ENCODE data around the gene EXOC8.
"Not testable (repeated sequence)": the region's sequence is repeated elsewhere in the genome, so short reads cannot be mapped to it uniquely, and the experiment has no call there.

The EXOC8 gene

DNA sequence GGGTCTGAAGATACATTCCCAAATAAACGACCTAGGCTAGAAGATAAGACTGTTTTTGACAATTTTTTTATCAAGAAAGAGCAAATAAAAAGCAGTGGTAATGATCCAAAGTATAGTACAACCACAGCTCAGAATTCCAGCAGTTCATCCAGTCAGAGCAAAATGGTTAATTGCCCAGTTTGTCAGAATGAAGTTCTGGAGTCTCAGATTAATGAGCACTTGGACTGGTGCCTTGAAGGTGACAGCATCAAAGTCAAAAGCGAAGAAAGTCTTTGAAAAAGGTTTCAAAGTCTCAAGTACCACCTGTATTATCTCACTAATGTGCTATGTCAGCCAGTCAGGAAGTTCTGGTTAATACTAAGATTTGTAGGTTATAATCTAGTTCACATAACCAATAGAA, 15.4 kb upstream of the EXOC8 start:
- no peak for DNase-seq

DNA sequence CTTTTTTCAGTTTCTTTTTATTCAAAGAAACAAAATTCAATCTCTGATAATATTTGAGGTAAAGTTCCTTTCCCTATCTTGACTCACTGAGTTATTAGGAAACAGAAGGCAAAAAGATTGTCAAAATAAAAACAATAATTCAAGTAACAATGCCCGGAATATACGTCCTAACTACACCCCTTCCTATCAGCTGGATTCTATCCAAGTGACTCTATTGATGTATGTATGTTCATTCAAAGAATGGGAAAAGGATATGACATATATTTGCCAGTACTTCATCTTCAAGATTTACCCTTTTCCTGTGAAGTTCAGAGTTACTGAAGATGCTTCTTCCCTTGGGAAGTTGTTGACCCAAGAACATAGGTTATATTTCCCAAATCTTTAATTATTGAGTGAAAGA, 14.2 kb upstream of the EXOC8 start:
- no peak for DNase-seq

DNA sequence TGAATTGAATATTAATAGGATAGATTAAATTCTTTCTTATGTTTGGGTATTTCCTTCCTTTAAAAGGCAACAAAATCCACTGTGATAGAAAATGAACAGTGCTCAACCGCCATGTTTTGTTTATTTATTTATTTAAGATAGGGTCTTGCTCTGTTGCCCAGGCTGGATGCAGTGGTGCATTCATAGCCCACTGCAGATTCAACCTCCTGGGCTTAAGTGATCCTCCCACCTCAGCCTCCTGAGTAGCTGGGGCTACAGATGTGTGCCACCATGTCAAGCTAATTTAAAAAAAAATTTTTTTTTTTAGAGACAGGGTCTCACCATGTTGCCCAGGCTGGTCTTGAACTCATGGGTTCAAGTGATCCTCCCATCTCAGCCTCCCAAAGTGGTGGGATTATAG, 11.2 kb upstream of the EXOC8 start:
- DNase-seq, result not testable (repeated sequence)

DNA sequence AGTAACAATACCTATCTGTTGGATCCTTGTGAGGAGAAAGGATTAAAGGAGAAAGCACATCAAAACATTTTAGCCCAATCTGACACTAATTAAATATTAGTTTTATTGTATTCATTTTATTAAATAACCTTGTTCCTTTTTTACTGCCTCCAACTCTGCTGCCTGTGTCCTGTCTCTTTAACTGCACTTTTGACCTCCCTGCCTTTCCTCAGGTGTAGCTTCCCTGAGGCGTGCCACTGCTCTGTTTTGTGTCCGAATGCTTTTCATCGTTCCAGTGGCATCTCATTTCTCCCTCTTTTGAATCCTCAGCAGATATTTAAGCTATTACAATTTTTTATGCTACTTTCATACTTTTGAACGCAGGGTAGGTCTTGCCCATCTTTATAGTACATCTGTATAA, 10.8 kb upstream of the EXOC8 start:
- DNase-seq, result no peak

DNA sequence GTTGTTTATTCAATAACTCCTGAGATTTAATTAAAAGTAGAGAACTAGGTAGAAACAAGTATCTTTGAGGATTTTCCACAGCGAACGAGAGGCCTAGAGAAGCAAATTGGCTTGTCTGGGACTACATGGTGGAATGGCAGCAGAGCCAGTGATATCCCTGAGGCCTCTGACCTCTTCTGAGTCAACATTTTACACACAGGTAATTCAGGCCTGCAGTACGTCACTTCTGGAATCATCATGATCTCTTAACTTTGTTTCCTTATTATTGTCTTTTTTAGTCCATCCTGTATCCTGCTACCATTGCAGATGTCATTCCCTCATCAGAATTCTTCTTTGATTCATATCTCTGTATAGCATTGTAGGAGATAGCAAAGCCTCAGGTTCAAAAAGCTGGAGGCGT, 10.3 kb upstream of the EXOC8 start:
- no peak for DNase-seq

DNA sequence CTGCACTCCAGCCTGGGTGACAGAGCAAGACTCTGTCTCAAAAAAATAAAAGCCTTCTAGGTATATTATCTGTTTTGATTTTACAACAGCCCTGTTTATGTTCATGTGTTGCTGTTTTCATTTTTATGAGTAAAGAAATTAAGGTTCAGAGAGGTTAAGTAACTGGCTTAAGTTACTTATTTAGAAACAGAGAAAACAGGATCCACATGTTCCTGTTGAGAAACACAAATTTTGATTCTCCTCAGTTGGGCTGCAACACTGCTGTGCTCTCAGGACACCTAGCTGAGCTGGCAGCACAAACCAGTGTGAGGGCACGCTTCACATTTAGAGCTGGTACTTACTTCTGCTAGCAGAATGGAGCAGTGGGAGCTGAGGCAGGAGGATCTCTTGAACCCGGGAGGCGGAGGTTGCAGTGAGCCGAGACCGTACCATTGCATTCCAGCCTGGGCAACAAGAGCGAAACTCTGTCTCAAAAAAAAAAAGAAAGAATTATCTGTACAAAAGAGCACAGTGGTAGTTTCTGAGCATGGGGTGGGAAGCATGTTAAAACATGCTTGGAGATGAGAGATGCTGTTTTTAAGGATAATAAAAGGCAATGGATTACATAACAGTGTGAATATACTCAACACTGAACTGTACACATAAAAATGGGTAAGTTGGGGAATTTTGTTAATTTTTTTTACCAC, 2.8 kb upstream of the EXOC8 start:
- no peak for DNase-seq

DNA sequence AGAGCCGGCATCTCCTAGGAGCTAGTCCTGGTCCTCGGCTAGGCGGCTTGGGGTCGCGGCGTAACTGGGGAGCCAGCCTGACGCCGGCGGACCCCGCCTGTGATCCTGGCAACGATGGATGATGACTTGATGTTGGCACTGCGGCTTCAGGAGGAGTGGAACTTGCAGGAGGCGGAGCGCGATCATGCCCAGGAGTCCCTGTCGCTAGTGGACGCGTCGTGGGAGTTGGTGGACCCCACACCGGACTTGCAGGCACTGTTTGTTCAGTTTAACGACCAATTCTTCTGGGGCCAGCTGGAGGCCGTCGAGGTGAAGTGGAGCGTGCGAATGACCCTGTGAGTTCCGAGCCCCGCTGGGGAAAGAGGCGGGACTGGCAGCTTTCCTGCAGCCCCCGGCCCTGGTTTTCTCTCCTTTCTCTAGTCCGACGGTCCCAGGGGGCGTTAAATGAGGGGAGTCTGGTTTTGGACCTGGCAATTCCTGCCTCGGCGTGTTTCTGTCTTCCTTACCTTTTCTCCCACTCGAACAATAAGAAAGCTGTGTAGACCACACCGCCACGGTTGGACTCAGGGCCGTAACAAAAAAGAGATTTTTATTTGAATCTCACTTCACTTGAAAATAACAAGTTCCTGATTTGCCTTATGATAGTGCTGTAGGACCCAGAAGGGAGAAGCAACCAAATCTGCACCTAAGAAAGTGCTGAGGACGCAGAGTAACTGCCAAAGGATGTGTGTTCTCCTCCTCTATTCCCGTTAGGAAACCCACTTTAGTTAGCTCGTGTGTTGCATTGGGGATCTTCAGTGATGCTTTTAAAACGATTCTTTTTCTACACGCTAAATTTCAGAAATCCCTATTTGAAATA, 847 bp upstream of the EXOC8 start, which contains the start of gene SPRTN:
Gene SPRTN (plus strand): TSS at position 24 of the 859 bp plus-strand sequence. CDS start 91 bp downstream, at position 115.
- DNase-seq, result no peak

DNA sequence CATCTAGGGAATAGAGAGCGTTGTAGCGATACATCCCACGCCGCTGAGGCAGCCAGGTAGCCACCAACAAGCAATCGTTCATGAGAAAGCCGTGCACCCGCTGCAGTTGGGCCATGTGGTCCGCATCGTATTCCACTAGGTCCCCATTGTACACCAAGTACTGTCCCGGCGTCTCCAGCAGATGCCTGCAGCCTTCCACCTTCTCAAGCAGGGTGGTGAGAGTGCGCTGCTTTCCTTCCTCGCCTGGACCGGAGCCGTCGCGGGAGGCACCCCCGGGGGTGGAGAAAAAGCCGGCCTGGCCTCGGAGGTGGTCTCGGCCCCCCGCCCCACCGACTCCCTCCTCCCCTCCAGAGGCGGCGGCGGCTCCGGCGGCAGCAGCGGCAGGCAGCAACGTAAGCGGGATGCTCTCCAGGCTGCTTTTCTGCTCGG, 595 bp downstream of the EXOC8 start:
- no peak for DNase-seq

DNA sequence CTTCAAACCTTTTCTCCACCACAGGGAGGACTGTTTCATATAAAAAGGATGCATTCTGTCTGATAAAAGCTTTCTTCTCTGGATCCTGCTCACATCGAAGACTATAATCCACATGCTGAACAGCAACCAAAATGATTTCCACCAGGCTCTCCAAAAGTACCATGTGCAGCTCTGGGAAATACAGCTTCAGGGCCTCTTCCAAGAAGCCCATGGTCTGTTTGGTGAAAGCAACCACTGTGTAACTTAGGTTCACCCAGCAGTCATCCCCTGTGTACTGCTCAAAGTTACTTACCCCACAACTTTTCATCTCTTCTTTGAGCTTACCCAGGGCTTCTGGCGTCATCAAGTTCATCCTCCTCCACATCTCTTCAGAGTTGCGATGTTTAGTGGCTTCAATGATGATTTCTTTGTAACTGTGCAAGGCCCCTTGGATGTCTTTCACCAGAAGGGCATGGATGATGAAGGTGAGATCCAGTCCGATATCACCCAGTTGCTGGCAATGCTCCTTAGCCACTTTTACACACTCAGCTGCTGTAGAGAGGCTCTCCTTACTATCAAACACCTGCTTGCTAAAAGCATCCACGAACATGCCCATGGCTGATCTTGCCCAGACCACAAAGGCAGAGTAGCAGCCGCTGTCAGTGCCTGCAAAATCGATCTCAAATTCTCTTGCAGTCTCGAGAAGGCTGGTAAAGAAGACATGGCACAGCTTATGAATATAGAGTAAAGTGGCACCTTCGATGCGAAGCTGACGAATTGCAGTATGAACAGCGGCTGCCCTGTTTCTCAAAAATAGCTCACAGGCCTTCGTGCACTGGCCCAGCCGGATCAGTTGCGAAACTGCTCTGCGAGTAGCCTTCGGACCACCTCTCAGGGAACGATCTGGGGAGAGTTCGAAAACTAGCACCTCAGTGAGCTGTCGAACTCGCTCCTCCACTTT, 1.7 kb downstream of the EXOC8 start:
- DNase-seq, result no peak

DNA sequence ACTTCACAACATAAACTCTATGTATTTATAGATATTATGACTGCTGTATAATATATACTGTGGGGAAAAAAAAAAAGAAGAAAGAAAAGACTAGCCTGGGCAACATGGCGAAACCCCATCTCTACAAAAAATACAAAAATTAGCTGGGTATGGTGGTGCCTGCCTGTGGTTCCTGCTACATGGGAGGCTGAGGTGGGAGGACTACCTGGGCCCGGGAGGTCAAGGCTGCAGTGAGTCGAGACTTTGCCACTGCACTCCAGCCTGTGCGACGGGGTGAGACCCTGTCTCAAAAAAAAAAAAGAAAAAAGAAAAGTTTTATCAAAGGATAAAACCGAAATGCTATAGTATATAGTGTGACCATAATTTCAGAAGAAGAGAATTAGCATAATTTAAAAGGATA, 2.7 kb downstream of the EXOC8 start:
- DNase-seq, result no peak

DNA sequence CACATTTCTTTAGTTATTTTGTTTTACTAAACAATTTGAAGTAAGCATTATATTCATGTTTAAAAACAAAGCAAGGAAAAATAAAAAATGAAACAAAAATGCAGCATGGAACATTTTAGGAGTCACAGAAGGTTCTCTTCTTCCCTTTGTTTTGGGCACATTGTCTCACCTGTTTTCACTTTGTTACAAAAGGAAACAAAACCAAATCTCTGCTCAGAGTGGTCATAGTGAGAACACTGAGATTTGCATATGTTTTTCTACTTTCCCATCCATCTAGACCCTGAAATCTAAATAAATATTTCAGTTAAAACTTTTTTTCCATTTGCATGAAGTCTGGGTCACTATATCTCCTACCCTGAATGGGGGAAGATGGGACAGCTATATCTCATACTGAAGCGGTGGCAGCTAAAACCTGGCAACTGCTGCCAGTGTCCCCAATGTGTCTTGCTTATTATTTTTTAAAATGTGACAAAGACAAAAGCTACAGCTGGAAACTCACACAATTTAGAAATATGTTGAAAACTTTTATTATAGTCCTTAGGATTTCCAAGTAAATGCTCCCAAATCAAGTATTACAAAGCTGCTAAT, 3.5 kb downstream of the EXOC8 start:
- no peak for DNase-seq

DNA sequence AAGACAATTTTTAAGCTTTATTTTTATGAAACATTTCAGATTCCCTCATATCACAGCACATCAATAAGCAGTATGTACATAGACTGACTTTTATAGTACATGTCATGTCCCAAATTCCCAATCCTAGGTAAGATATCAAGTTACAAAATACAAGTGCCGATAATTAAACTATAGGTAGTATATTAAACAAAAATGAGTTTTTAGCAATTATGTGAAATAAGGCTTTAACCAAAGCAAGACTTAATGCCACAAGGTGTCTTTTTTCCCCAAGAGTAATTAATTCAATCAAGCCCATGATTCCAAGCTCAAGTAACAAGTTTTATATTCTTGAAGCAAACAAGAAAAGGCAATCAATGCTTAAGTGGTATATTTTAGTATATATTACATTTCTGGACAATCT, 4.9 kb downstream of the EXOC8 start:
- DNase-seq, result no peak

DNA sequence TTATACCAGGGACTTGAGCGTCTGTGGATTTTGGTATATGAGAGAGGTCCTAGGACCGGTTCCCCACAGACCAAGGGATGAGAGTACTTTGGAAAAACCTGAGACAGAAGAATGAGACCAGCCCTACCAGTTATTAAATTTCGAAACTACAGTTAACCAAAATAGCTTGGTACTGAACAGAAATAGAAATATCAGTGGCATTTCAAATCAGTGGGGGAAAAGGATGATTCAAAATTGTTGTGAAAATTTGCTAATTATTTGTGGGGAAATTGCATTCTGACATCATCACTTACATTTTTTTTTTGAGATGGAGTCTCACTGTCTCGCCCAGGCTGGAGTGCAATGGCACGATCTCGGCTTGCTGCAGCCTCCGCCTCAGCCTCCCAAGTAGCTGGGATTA, 8.2 kb downstream of the EXOC8 start:
- no peak for DNase-seq

DNA sequence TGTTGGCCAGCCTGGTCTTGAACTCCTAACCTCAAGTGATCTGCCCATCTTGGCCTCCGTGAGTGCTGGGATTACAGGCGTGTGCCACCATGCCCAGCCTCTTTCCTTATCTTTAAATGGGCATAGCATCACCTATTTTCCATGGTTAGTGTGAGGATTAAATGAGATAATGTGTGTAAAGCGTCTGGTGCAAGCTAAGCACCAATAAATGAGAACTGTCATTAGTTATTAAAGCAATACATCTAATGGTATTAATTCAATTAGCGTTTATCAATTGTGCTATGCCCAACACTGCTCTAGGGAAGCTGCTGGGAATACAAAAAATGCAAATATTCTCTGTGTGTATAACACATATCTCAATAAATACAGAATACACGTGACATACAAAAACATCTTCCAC, 10.0 kb downstream of the EXOC8 start:
- DNase-seq, result no peak

DNA sequence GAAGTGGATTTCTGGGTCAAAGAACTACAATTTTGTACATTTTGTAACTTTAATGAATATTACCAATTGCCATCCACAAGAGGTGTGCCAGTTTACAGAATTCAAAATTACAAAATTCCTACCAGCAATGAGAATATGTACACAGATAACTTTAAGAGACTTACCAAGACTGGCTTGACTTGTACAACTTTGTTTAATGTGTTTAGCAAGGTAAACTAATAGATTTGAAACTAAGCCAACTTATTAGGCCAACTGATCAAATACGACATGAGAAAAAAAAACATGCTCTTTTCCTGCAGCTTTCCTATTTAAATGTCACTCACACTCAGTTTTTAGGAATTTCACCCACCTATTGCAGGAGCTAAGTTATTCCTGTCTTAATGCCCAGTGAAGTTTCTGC, 11.4 kb downstream of the EXOC8 start:
- no peak for DNase-seq

DNA sequence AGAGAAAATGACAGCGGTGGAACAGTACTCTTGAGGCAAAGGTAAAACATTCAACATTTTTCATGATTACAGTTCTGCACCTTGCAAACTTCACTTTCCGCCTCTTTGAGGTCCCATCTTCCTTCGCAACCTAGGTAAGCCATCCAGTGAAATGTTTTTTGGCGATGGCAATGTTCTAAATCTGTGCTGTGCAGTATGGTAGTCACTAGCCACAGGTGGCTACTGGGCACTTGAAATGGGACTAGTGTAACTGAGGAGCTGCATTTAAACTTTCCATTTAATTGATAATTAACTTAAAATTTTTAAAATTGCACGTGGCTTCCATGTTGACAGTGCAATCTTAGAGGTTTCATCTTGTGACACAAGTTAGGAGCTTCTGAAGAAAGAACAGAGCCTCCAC, 13.0 kb downstream of the EXOC8 start:
- DNase-seq, result no peak

DNA sequence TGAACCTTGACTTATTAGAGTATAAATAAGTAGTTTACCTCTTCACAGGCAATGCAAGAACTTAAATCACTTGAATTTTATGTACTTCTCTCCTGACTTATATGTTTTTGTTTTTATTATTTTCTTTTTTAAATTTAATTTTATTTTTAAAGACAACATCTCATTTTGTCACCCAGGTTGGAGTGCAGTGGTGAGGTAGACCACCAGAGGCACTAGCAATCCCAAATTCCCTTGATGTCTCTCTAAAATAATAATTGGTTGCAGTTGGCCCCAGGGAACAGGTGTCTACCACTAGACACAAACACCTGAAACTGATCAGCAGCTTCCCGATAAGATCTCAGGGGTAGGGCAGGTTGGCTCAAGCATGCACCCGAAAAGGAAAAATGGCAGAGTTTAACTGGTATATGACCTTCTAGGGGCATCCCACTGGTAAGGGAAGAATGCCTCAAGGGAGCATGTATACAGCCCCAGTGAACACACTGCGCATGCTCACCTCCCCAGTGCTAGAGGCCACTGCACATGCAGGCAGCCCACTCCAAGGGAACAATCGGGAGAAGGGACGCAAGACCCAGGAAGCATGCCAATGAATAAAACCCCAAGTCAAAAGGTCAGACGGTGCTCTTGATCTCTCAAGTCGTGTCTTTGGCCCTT, 14.6 kb downstream of the EXOC8 start:
- no peak for DNase-seq

DNA sequence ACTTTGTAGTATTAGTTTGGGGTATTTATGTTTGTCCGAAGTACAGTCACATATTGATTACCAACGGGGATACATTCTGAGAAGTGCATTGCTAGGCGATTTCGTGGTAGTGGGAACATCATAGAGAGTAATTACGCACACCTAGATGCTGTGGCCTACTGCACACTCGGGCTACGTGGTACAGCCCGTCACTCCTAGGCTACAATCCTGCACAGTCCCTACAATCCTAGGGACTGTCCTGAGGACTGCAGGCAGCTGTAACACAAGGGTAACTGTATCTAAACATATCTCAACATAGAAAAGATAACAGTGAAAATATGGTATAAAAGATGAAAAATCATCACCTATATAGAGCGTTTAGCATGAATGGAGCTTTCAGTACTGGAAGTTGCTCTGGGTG, 18.6 kb downstream of the EXOC8 start:
- DNase-seq, result no peak

DNA sequence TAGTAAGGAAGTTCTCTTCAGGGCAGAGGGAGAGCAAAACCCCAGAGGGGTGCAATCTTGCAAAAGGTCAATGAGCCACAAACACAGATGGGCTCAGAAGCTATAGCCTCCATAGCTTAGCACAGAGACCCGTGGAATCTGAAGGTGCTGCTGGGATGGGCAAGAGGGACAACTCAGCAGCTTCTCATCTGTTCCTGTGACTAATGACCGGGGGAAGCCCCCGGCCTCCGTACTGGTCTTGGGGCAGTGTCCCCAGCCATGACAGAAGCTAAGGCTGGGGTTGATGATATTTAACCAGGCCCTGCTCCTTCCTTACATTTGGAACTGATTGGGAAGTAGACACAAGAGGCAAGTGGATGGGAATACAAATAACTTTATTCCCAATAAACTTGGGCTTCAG, 19.1 kb downstream of the EXOC8 start:
- DNase-seq, result no peak

DNA sequence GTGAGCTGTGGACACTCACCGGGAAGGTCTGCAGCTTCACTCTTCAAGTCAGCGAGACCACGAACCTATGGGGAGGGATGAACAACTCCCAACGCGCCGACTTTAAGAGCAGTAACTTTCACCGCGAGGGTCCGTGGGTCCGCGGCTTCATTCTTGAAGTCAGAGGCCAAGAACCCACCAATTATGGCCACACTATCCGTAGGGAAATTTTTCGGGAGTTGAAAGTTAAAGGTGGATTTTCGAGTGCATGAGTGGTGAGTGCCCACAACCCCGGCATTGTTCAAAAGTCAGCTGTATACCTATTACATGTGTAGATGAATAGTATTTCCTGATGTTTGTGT, 19.7 kb downstream of the EXOC8 start:
- no peak for DNase-seq

DNA sequence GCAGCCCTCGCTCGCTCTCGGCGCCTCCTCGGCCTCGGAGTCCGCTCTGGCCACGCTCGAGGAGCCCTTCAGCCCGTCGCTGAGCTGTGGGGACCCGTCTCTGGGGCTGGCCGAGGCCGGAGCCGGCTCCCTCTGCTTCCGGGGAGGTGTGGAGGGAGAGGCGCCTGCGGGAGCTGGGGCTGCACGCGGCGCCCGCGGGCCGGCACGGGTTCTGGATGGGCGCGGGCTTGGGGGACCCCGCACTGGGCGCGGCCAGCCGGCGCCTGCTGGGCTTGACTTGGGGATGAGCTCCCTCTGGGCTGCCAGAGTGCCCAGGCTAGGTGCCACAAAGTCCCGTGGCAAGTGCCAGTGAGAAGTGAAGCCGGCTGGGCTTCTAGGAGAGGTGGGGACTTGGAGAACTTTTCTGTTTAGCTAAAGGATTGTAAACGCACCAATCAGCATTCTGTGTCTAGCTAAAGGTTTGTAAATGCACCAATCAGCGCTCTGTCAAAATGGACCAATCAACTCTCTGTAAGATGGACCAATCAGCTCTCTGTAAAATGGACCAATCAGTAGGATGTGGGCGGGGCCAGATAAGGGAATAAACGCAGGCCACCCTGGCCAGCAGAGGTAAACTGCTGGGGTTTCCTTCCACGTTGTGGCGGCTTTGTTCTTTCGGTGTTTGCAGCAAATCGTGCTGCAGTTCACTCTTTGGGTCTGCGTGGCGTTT, 20.2 kb downstream of the EXOC8 start:
- DNase-seq, result no peak

DNA sequence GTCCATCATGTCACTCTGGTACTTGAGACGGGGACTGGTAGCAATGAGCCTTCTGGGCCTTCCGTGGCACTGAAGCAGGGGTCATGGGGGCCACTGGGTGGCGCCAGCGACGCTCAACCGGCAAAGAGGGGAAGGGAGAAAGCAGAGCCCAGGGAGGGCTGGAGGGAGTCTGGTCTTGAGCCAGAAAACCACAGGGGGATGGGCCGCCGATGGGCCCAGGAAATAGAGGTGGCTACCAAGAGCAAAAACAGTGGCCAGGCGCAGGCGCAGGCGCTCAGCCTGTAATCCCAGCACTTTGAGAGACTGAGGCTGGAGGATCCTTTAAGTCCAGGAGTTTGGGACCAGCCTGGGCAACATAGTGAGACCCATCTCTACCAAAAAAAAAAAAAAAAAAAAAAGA, 21.8 kb downstream of the EXOC8 start:
- peak; percentile 27 to 48 for DNase-seq

Data from CD4-positive, alpha-beta T cell treated with Interferon alpha-2 for 1 hour (primary cell).